Erythroblast (primary cell): ENCODE results near the gene CCDC198.

ENCODE experiments used
- GATA1 ChIP-seq: IDR thresholded peaks from 2 replicates; pipeline ENCODE4 v1.6.1; 2011; ENCODE audit warnings: low read depth, mild to moderate bottlenecking, control low read depth, low read length, moderate library complexity
- POLR2A ChIP-seq: IDR thresholded peaks from 2 replicates; pipeline ENCODE4 v1.6.1; 2011; ENCODE audit warnings: mild to moderate bottlenecking, low read length

DNA sequence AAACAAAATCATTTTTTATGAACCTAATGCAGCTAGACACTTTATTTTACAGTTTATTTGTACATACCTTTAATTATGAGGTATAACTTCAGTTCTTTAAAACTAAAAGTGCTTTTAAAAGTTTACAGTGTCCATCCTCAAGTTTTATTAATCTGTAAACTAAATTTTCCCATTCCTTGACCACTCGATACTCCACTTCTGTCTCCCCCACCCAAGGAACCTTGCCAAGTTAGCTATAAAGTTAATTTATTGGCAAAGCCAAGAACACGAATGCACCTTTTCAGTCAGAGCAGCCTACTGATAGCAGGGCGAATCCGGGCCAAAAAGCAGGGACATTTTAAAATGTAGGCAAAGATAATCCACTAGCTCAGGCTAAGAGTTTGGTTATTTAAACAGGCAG lies 73.6 kb downstream of the CCDC198 start:
- TF ChIP-seq POLR2A (no peak), GATA1 (no peak)
